HG02610 (cell line): ENCODE results near the gene KDM2A.
"Not testable (repeated sequence)": the region's sequence is repeated elsewhere in the genome, so short reads cannot be mapped to it uniquely, and the experiment has no call there.

Experiments
- ATAC-seq: cut with Tn5 transposase; IDR thresholded peaks from one replicate; pipeline ENCODE4 v1.9.1; 2021; ENCODE audit warnings: mild to moderate bottlenecking, moderate library complexity; ENCODE audit not compliant: unreplicated experiment

KDM2A gene

GRCh38 chr11:67256477-67257135 is 137.5 kb downstream of the KDM2A start:
- no peak for ATAC-seq

- ATAC-seq, result no peak
Measured at GRCh38 chr11:67260406-67260805, 141.3 kb downstream of the KDM2A start.

GRCh38 chr11:67260885-67261639 is 142.0 kb downstream of the KDM2A start:
- ATAC-seq, result not testable (repeated sequence)

- ATAC-seq, result no peak
Measured at GRCh38 chr11:67261640-67261945, 142.5 kb downstream of the KDM2A start.

GRCh38 chr11:67261946-67262681 is 143.1 kb downstream of the KDM2A start:
- ATAC-seq, result no peak

GRCh38 chr11:67262731-67263675 is 143.9 kb downstream of the KDM2A start:
- no peak for ATAC-seq

GRCh38 chr11:67264260-67264659 is 145.2 kb downstream of the KDM2A start:
- ATAC-seq, result no peak

- no peak for ATAC-seq
Measured at GRCh38 chr11:67264877-67265632, 146.0 kb downstream of the KDM2A start.

- peak; percentile 29 for ATAC-seq
Measured at GRCh38 chr11:67265633-67266448, 146.8 kb downstream of the KDM2A start.

GRCh38 chr11:67266449-67267187 is 147.6 kb downstream of the KDM2A start, which contains the start of gene GRK2:
Gene GRK2, plus strand, starts transcription at chr11:67266473. Its CDS starts 227 bp downstream, at chr11:67266700.
- peak; percentile 18 for ATAC-seq

- no peak for ATAC-seq
Measured at GRCh38 chr11:67267188-67268080, 148.4 kb downstream of the KDM2A start.

GRCh38 chr11:67268081-67268961 is 149.3 kb downstream of the KDM2A start:
- peak; percentile 42 for ATAC-seq

- no peak for ATAC-seq
Measured at GRCh38 chr11:67268962-67269268, 149.9 kb downstream of the KDM2A start.

GRCh38 chr11:67269401-67270255 is 150.6 kb downstream of the KDM2A start:
- no peak for ATAC-seq

GRCh38 chr11:67270256-67271204 is 151.5 kb downstream of the KDM2A start:
- ATAC-seq, result no peak
